Measurements from ENCODE around the gene MEX3C.

The MEX3C gene

DNA sequence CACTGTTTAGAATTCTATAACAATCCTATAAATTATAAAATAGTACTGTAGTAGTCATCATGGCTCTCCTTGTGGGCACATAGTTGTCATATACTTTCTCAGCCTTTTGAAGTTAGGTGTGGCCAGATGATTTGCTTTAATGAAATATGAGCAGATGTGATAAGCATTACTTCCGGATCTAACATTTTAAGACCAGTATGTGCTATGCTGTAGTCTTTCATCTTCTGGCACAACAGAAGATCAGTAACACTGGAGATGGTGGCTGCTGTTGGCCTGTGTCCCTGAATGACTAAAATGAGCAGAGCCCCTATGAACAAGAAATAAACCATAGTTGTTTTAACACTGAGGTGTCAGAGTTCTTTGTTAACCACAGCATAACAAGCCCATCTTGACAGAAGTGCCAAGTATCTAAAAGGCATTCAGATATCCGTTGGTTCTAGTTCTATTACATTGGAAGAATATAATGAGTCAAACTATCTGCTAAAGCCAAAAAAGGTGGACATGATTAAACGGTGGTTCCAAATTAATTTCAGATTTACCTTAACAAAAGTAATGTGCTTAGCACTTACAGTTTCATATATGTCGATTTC lies 6.3 kb downstream of the MEX3C start:
- no peak for DNase-seq

GRCh38 chr18:51190000-51190399 lies 7.5 kb downstream of the MEX3C start:
- no peak for DNase-seq

GRCh38 chr18:51188024-51188701 lies 9.3 kb downstream of the MEX3C start:
- DNase-seq = no peak

DNA sequence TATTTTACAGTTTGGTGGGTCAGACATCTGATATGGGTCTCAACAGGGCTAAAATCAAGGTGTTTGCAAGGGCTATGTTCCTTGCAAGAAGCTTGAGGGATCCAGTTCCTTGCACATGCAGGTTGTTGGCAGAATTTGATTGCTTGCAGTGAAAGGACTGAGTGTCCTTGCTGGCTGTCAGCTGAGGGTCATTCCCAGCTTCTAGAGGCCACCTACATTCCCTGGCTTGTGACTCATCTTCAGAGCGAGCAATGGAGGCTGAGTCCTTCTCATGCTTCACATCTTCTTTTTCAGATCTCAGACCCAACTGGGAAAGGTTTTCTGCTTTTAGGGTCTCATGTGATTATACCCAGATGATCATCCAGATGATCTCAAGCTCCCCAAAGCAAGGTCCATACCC lies 12.4 kb downstream of the MEX3C start:
- DNase-seq = no peak

DNA sequence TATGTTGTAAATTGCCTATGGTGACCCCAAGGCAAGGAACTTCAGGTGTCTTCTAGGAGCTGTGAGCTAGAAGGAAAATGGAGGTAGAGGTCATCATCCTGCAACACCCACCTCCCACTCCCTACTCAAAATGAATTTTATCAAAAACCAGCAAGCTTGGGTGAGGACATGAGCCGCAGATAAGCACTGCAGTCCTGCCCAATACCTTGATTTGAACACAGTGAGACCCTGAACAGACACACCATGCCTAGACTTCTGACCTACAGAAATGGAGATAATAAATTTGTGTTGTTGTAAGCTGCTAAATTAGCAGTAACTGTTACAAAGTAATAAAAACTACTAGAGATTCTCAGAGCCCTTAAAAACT lies 13.4 kb downstream of the MEX3C start:
- DNase-seq = no peak

DNA sequence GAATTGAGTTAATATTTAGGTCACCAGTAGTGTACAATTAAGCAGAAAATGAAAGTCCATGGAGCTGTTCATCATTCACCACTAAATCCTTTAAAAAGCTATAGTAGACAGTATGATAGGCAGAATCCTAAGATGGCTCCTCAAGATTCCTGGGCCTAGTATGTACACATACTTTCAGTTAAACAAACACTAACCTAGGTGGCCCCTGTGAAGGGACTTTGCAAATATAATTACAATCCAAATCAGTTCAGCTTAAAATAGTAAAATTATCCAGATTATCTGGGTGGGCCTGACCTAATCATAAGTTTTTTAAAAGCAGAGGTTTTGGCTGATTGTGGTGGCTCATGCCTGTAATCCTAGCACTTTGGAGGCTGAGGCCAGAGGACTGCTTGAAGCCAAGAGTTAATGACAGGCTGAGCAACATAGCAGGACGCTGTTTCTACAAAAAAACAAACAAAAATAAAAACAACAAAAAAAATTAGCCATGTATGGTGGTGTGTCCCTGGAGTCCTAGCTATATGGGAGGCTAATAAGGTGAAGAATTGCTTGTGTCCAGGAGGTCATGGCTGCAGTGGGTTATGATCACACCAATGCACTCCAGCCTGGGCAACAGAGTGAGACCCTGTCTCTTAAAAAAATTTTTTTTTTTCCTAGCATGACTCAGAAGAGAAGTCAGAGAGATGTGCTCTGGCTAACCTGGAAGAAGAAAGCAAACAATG lies 13.9 kb downstream of the MEX3C start:
- no peak for DNase-seq

- no peak for DNase-seq
Observed at GRCh38 chr18:51182824-51183223, 14.7 kb downstream of the MEX3C start.

GRCh38 chr18:51171625-51172259 lies 25.7 kb downstream of the MEX3C start:
- DNase-seq = no peak

GRCh38 chr18:51171223-51171622 lies 26.3 kb downstream of the MEX3C start:
- no peak for DNase-seq

DNA sequence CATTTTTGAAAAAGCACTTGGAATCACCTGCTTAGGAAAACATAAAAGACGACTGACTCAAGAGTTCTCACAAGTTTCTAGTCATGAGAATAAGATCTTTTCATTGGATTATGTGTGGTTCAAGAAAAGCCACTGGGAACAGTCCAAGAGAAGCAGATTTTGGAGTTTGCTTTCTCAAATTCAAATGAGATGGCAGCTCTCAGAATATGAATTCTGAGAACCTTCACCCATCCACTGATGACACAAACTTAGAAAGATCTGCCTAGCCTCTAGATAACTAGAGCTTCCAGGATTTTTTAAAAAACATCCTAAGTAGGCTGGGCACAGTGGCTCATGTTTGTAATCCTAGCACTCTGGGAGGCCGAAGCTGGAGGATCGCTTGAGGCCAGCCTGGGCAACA lies 26.8 kb downstream of the MEX3C start:
- no peak for DNase-seq

GRCh38 chr18:51169731-51170130 lies 27.8 kb downstream of the MEX3C start:
- no peak for DNase-seq

GRCh38 chr18:51168960-51169662 lies 28.4 kb downstream of the MEX3C start:
- no peak for DNase-seq

- no peak for DNase-seq
Observed at GRCh38 chr18:51168026-51168742, 29.3 kb downstream of the MEX3C start.

GRCh38 chr18:51165296-51165695 lies 32.2 kb downstream of the MEX3C start:
- no peak for DNase-seq

GRCh38 chr18:51164761-51165281 lies 32.7 kb downstream of the MEX3C start:
- no peak for DNase-seq

GRCh38 chr18:51164342-51164741 lies 33.1 kb downstream of the MEX3C start:
- DNase-seq = no peak

- no peak for DNase-seq
Observed at GRCh38 chr18:51163543-51163942, 33.9 kb downstream of the MEX3C start.

DNA sequence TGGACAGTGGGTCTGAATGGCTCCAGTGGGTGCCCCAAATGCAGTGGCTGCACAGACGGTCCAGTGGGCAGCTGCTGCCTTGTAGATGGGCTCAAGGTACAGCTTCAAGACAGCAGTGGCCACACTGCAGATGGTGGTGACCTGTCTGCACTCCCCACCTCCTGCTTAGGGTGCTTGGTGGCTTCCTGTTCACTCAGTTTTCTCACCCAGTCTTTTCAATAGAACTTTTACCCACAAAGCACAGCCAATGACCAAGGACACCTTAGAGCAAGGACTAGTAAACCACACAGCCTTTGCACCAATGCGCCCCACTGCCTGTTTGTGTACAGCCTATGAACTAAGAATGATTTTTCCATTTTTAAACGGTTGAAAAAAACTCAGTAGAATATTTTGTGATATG lies 34.9 kb downstream of the MEX3C start:
- no peak for DNase-seq

DNA sequence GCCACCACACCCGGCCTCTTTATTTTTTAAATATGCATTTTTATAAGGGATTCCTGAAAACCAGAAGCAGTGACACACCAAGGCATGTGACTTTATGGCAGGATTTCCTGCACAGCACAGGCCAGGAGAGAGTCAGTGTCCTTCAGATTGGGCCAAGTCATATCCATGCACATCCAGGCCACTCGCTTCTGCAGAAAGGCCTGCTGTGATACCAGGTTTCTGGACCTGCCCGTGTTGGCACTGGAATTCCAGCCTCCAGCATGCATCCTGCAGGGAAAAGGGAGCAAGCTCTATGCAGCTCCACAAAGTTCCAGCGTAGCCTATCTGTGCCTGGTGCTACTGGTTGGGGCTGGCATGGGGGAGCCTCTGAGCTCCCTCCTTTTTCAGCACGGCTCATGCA lies 36.8 kb downstream of the MEX3C start:
- no peak for DNase-seq

GRCh38 chr18:51157215-51157614 lies 40.3 kb downstream of the MEX3C start:
- DNase-seq = no peak

DNA sequence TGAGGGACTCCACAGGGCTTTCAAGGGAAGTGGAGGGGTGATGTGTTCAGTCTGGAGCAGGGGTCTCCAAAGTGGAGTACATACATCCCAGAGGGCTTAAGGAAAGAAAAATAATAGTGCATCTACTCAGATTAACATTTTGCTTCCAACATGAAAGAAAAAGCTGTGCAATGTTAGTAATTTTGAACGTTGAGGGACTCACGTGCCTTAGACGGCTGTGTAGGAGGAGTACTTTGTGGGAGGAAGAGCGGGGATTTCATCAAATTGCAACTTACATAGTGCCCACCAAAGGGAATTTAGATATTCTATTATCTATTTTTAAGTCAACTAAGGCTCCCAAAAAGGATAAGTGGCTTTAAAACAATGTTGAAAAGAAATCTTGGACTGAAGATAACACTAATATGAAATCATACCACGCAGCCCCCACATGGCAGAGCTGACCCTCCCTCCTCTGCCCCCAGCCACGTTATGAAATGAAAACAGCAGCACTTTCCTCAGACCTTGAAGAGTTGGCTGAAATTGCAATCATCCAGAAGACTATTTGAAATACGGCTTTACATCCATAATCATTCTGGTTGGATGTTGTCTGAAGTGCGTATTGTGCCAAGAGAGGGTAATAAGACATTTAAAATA lies 42.9 kb downstream of the MEX3C start:
- DNase-seq = no peak

Measured in NCI-H1694 treated with DMSO at 0.1 percent for 48 hours (cell line).